KMS-11 (cell line): Measurements from ENCODE around the gene LEP.

ENCODE experiments used
- H2AFZ ChIP-seq: fragments of 200-600 bp; sonication (generic); 2 replicates; pipeline ENCODE4 v1.6.1; 2016; ENCODE audit warnings: antibody characterized with exemption, mixed run types, low read depth
- H3K27ac ChIP-seq: fragments of 200-600 bp; sonication (generic); 2 replicates; pipeline ENCODE4 v1.6.1; 2016; ENCODE audit warnings: mild to moderate bottlenecking, mixed run types
- H3K27me3 ChIP-seq: fragments of 200-600 bp; sonication (generic); 2 replicates; pipeline ENCODE4 v1.6.1; 2017; ENCODE audit warnings: mild to moderate bottlenecking, low read depth, mixed run types, moderate library complexity; ENCODE audit not compliant: insufficient read depth
- H3K36me3 ChIP-seq: fragments of 200-600 bp; sonication (generic); 2 replicates; pipeline ENCODE4 v1.6.1; 2017; ENCODE audit warnings: mild to moderate bottlenecking, mixed run types; ENCODE audit not compliant: insufficient read depth
- H3K4me1 ChIP-seq: fragments of 200-600 bp; sonication (generic); 2 replicates; pipeline ENCODE4 v1.6.1; 2016; ENCODE audit warnings: mild to moderate bottlenecking, low read depth, mixed run types; ENCODE audit not compliant: poor library complexity, severe bottlenecking
- H3K4me2 ChIP-seq: fragments of 200-600 bp; sonication (generic); 2 replicates; pipeline ENCODE4 v1.7.0; 2016; ENCODE audit warnings: mild to moderate bottlenecking, mixed run types
- H3K4me3 ChIP-seq: fragments of 200-600 bp; sonication (generic); IDR thresholded peaks from 2 replicates; pipeline ENCODE4 v1.6.1; 2017; ENCODE audit warnings: low read depth, low read length, mixed read lengths; ENCODE audit not compliant: insufficient read depth
- H3K79me2 ChIP-seq: fragments of 200-600 bp; sonication (generic); 2 replicates; pipeline ENCODE4 v1.6.1; 2016; ENCODE audit warnings: low read depth, mixed run types; ENCODE audit not compliant: insufficient read depth
- H3K9ac ChIP-seq: fragments of 200-600 bp; sonication (generic); 2 replicates; pipeline ENCODE4 v1.6.1; 2016; ENCODE audit warnings: mild to moderate bottlenecking, mixed run types
- H4K20me1 ChIP-seq: fragments of 200-600 bp; sonication (generic); 2 replicates; pipeline ENCODE4 v1.6.1; 2016; ENCODE audit warnings: mild to moderate bottlenecking, mixed run types; ENCODE audit not compliant: insufficient read depth
- TF ChIP-seq, protein P1 (sequence below): fragments of 200-600 bp; sonication (generic); conservative IDR thresholded peaks from 2 replicates; pipeline ENCODE4 v1.6.1; 2017; ENCODE audit warnings: low read depth, mild to moderate bottlenecking, antibody characterized with exemption, low read length, moderate library complexity, mixed read lengths

The LEP gene

DNA sequence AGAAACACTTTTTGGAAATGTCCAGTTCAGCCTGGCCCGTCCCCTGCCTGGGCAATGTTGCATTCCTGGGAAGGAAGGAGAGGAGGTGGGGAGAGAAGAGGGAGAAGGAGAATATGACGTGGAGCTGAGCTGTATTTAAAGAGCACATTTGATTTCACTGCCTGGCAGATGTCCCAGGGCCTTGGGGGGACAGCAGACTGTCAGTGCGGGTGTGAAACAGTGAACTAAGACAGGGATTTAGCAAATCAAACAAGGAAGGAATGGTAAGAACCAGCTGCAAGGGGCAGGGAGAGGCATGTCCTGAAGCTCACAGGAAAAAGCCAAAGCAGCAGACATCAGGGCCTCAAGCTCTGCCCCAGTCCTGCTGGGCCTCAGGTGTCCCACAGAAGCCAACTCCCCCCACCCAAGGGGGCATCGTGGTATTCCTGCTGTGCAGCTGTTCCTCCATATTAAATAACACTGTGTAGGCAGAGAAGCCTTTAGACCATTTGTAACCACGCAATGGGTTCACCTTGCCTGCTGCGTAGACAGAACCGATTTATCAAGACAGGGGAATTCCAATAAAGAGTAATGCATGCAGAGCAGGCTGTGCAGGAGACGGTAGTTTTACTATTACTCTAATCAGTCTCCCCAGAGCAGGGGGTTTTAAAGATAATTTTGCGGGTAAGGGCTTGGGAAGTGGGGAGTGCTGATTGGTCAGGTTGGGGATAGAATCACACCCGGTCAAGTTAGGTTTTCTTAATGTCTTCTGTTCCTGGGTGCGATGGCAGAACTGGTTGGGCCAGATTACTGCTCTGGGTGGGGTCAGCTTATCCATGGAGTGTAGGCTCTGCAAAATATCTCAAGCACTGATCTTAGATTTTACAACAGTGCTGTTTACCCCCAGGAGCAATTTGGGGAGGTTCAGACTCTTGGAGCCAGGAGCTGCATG, 18.3 kb downstream of the LEP start:
- no peaks in the 10 kb centered on the region for H3K36me3 ChIP-seq
- H4K20me1 ChIP-seq, result no peaks in the 10 kb centered on the region
- H2AFZ ChIP-seq, result no peak overlapping the region
- H3K4me3 ChIP-seq, result no peak overlapping the region
- TF ChIP-seq, protein P1, sequence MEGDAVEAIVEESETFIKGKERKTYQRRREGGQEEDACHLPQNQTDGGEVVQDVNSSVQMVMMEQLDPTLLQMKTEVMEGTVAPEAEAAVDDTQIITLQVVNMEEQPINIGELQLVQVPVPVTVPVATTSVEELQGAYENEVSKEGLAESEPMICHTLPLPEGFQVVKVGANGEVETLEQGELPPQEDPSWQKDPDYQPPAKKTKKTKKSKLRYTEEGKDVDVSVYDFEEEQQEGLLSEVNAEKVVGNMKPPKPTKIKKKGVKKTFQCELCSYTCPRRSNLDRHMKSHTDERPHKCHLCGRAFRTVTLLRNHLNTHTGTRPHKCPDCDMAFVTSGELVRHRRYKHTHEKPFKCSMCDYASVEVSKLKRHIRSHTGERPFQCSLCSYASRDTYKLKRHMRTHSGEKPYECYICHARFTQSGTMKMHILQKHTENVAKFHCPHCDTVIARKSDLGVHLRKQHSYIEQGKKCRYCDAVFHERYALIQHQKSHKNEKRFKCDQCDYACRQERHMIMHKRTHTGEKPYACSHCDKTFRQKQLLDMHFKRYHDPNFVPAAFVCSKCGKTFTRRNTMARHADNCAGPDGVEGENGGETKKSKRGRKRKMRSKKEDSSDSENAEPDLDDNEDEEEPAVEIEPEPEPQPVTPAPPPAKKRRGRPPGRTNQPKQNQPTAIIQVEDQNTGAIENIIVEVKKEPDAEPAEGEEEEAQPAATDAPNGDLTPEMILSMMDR, result no peak
- no peaks in the 10 kb centered on the region for H3K79me2 ChIP-seq
- H3K27me3 ChIP-seq, result no peaks in the 10 kb centered on the region
- H3K4me1 ChIP-seq, result no peaks in the 10 kb centered on the region
- no peak overlapping the region for H3K9ac ChIP-seq
- no peak overlapping the region for H3K4me2 ChIP-seq
- H3K27ac ChIP-seq, result no peak overlapping the region

- Histone ChIP-seq H3K9ac (no peak overlapping the region), H2AFZ (no peak overlapping the region), H4K20me1 (no peaks in the 10 kb centered on the region), H3K27ac (no peak overlapping the region), H3K4me2 (no peak overlapping the region), H3K27me3 (no peaks in the 10 kb centered on the region), H3K4me3 (no peak overlapping the region), H3K36me3 (no peaks in the 10 kb centered on the region), H3K79me2 (no peaks in the 10 kb centered on the region), H3K4me1 (no peaks in the 10 kb centered on the region)
- TF ChIP-seq, protein P1, result no peak
These were observed 19.2 kb downstream of the LEP start for GRCh38 chr7:128260069-128260795.

GRCh38 chr7:128262273-128263028, 21.4 kb downstream of the LEP start:
- Histone ChIP-seq H2AFZ (no peak overlapping the region), H3K79me2 (no peaks in the 10 kb centered on the region), H3K9ac (no peak overlapping the region), H3K36me3 (no peaks in the 10 kb centered on the region), H3K27me3 (no peaks in the 10 kb centered on the region), H4K20me1 (no peaks in the 10 kb centered on the region), H3K27ac (no peak overlapping the region), H3K4me3 (no peak overlapping the region), H3K4me2 (no peak overlapping the region), H3K4me1 (no peaks in the 10 kb centered on the region)
- TF ChIP-seq, protein P1, result no peak

GRCh38 chr7:128263420-128263819, 22.3 kb downstream of the LEP start:
- Histone ChIP-seq H3K27me3 (no peaks in the 10 kb centered on the region), H2AFZ (no peak overlapping the region), H3K79me2 (no peaks in the 10 kb centered on the region), H4K20me1 (no peaks in the 10 kb centered on the region), H3K4me1 (no peaks in the 10 kb centered on the region), H3K36me3 (no peaks in the 10 kb centered on the region), H3K4me3 (no peak overlapping the region), H3K27ac (no peak overlapping the region), H3K4me2 (no peak overlapping the region), H3K9ac (no peak overlapping the region)
- TF ChIP-seq, protein P1, result no peak
